GM21515 (cell line): Measurements from ENCODE around the gene CDC27.
"Not testable (repeated sequence)": the region's sequence is repeated elsewhere in the genome, so short reads cannot be mapped to it uniquely, and the experiment has no call there.

Experiments
- ATAC-seq: cut with Tn5 transposase; IDR thresholded peaks from one replicate; pipeline ENCODE4 v1.9.1; 2021; ENCODE audit not compliant: unreplicated experiment

The CDC27 gene

GRCh38 chr17:47159315-47159714, 29.8 kb downstream of the CDC27 start:
- ATAC-seq: no peak

GRCh38 chr17:47145351-47145750, 43.7 kb downstream of the CDC27 start:
- no peak for ATAC-seq

- no peak for ATAC-seq
These were observed 53.9 kb downstream of the CDC27 start for GRCh38 chr17:47135235-47135634.

GRCh38 chr17:47134354-47134753, 54.7 kb downstream of the CDC27 start:
- ATAC-seq: not testable (repeated sequence)

GRCh38 chr17:47131761-47132160, 57.3 kb downstream of the CDC27 start:
- no peak for ATAC-seq

GRCh38 chr17:47126835-47127234, 62.3 kb downstream of the CDC27 start:
- not testable (repeated sequence) for ATAC-seq

GRCh38 chr17:47123262-47123661, 65.8 kb downstream of the CDC27 start:
- ATAC-seq: not testable (repeated sequence)

- no peak for ATAC-seq
These were observed 68.5 kb downstream of the CDC27 start for GRCh38 chr17:47120521-47121095.

- ATAC-seq: no peak
These were observed 69.2 kb downstream of the CDC27 start for GRCh38 chr17:47119746-47120520.

- no peak for ATAC-seq
These were observed 71.7 kb downstream of the CDC27 start for GRCh38 chr17:47117386-47117785.

- ATAC-seq: no peak
These were observed 83.0 kb downstream of the CDC27 start for GRCh38 chr17:47106130-47106529.

- ATAC-seq: not testable (repeated sequence)
These were observed 83.8 kb downstream of the CDC27 start for GRCh38 chr17:47105246-47105645.

GRCh38 chr17:47102914-47103313, 86.2 kb downstream of the CDC27 start:
- no peak for ATAC-seq

- ATAC-seq: peak; percentile 90
These were observed 88.9 kb downstream of the CDC27 start for GRCh38 chr17:47099987-47100711.

- peak; percentile 39 for ATAC-seq
These were observed 89.6 kb downstream of the CDC27 start for GRCh38 chr17:47099451-47099986.

- no peak for ATAC-seq
These were observed 92.8 kb downstream of the CDC27 start for GRCh38 chr17:47096343-47096742.

GRCh38 chr17:47095268-47095667, 93.8 kb downstream of the CDC27 start:
- ATAC-seq: no peak

GRCh38 chr17:47087093-47087492, 102.0 kb downstream of the CDC27 start:
- no peak for ATAC-seq

- no peak for ATAC-seq
These were observed 103.4 kb downstream of the CDC27 start for GRCh38 chr17:47085736-47086135.

- ATAC-seq: no peak
These were observed 110.3 kb downstream of the CDC27 start for GRCh38 chr17:47078801-47079200.

- ATAC-seq: no peak
These were observed 111.5 kb downstream of the CDC27 start for GRCh38 chr17:47077576-47077975.

GRCh38 chr17:47076171-47076570, 112.9 kb downstream of the CDC27 start:
- ATAC-seq: no peak
